HepG2 (cell line): ENCODE measurements around the gene F8. TPM values are rescaled to one million over a fixed set of nuclear protein-coding genes. Genes with fewer than 3 reads are reported as not detected.

Experiments used
- ATF5 ChIP-seq: sonication (generic); formaldehyde crosslinking; IDR thresholded peaks from 2 replicates; pipeline ENCODE4 v1.4.0; 2020; ENCODE audit warnings: mild to moderate bottlenecking, low read depth, missing genetic modification reagents
- CREM ChIP-seq, 2 experiments: sonication (generic) in 1 of 2; formaldehyde crosslinking in 1 of 2; IDR thresholded peaks; 2 replicates each; pipeline versions ENCODE4 v1.4.0 to v1.6.1; 2016 to 2020; ENCODE audit warnings: antibody characterized with exemption in 1 of 2, mild to moderate bottlenecking in 1 of 2, missing genetic modification reagents in 1 of 2
- E2F2 ChIP-seq: sonication (generic); formaldehyde crosslinking; IDR thresholded peaks from 2 replicates; pipeline ENCODE4 v1.4.0; 2020; ENCODE audit warnings: missing genetic modification reagents, borderline replicate concordance
- GATAD1 ChIP-seq: IDR thresholded peaks from 2 replicates; pipeline ENCODE4 v1.6.1; 2016; ENCODE audit warnings: missing genetic modification reagents, missing compliant biosample characterization
- GZF1 ChIP-seq: sonication (generic); formaldehyde crosslinking; IDR thresholded peaks from 2 replicates; pipeline ENCODE4 v1.5.1; 2020; ENCODE audit warnings: mild to moderate bottlenecking, missing genetic modification reagents
- ISX ChIP-seq: sonication (generic); formaldehyde crosslinking; conservative IDR thresholded peaks from 2 replicates; pipeline ENCODE4 v1.5.0; 2020; ENCODE audit warnings: missing genetic modification reagents
- MBD4 ChIP-seq: IDR thresholded peaks from 2 replicates; pipeline ENCODE4 v1.6.1; 2012; ENCODE audit warnings: low read length, inconsistent platforms, borderline replicate concordance
- MXI1 ChIP-seq: IDR thresholded peaks from 3 replicates; pipeline ENCODE4 v1.6.1; 2012; ENCODE audit warnings: low read depth, low read length, inconsistent platforms, borderline replicate concordance
- NAIF1 ChIP-seq: sonication (generic); formaldehyde crosslinking; IDR thresholded peaks from 2 replicates; pipeline ENCODE4 v1.5.0; 2020; ENCODE audit warnings: mild to moderate bottlenecking, missing genetic modification reagents, borderline replicate concordance
- NFE2 ChIP-seq: sonication (generic); formaldehyde crosslinking; IDR thresholded peaks from 2 replicates; pipeline ENCODE4 v1.4.0; 2020; ENCODE audit warnings: missing genetic modification reagents
- RAD21 ChIP-seq: fragments of 450-650 bp; formaldehyde crosslinking; IDR thresholded peaks from 2 replicates; pipeline ENCODE4 v1.5.0; 2020; ENCODE audit warnings: mild to moderate bottlenecking
- SIX4 ChIP-seq: sonication (generic); formaldehyde crosslinking; IDR thresholded peaks from 2 replicates; pipeline ENCODE4 v1.4.0; 2020; ENCODE audit warnings: missing genetic modification reagents
- SPEN ChIP-seq: sonication (generic); formaldehyde crosslinking; IDR thresholded peaks from 2 replicates; pipeline ENCODE4 v1.5.1; 2020; ENCODE audit warnings: low read depth, mild to moderate bottlenecking, missing genetic modification reagents
- TIGD3 ChIP-seq: sonication (generic); formaldehyde crosslinking; IDR thresholded peaks from 2 replicates; pipeline ENCODE4 v1.5.1; 2020; ENCODE audit warnings: mild to moderate bottlenecking, missing genetic modification reagents, borderline replicate concordance
- ZNF331 ChIP-seq: sonication (generic); formaldehyde crosslinking; IDR thresholded peaks from 2 replicates; pipeline ENCODE4 v1.4.0; 2020; ENCODE audit warnings: missing genetic modification reagents
- ZNF446 ChIP-seq: sonication (generic); formaldehyde crosslinking; IDR thresholded peaks from 2 replicates; pipeline ENCODE4 v1.5.0; 2020; ENCODE audit warnings: mild to moderate bottlenecking, missing genetic modification reagents
- ZNF652 ChIP-seq: IDR thresholded peaks from 2 replicates; pipeline ENCODE4 v1.6.1; 2016; ENCODE audit warnings: low read depth, borderline replicate concordance
- ZNF670 ChIP-seq: sonication (generic); formaldehyde crosslinking; IDR thresholded peaks from 2 replicates; pipeline ENCODE4 v1.8.0; 2022; ENCODE audit warnings: mild to moderate bottlenecking, missing genetic modification reagents, borderline replicate concordance
- ZNF740 ChIP-seq: sonication (generic); formaldehyde crosslinking; IDR thresholded peaks from 2 replicates; pipeline ENCODE4 v1.4.0; 2020; ENCODE audit warnings: missing genetic modification reagents
- ZNF775 ChIP-seq: sonication (generic); formaldehyde crosslinking; IDR thresholded peaks from 2 replicates; pipeline ENCODE4 v1.4.0; 2020; ENCODE audit warnings: missing genetic modification reagents, mild to moderate bottlenecking, moderate library complexity, borderline replicate concordance
- ZNF879 ChIP-seq: sonication (generic); formaldehyde crosslinking; IDR thresholded peaks from 2 replicates; pipeline ENCODE4 v1.8.1; 2023; ENCODE audit warnings: missing genetic modification reagents
- ZSCAN5A ChIP-seq: sonication (generic); formaldehyde crosslinking; IDR thresholded peaks from 2 replicates; pipeline ENCODE4 v1.8.0; 2022; ENCODE audit warnings: mild to moderate bottlenecking, missing genetic modification reagents, borderline replicate concordance
- ZUFSP ChIP-seq: sonication (generic); formaldehyde crosslinking; IDR thresholded peaks from 2 replicates; pipeline ENCODE4 v1.9.0; 2021; ENCODE audit warnings: missing genetic modification reagents, mild to moderate bottlenecking, borderline replicate concordance
- polyA plus RNA-seq, 8 experiments: library from polyadenylated mRNA; depleted of rRNA in 3 of 8; stranded (reverse) in 7 of 8; unstranded in 1 of 8; fragments of >200 nt; fragmentation: Illumina TruSeq in 4 of 8; extraction: Trizol in 4 of 8; gene quantifications; 2 replicates each; pipeline versions ENCODE4 v1.2.1 to v1.2.3, GENCODE V29; 2011 to 2016; ENCODE audit warnings: low read depth in 4 of 8, missing spikeins in 1 of 8, mixed read lengths in 1 of 8; ENCODE audit not compliant: insufficient read depth in 1 of 8
- total RNA-seq, 5 experiments: library from RNA; depleted of rRNA; stranded (reverse); fragments of >200 nt; fragmentation: Illumina TruSeq; extraction: Trizol; gene quantifications; 2 replicates each; pipeline ENCODE4 v1.2.3, GENCODE V29; 2016; ENCODE audit warnings: low read depth in 1 of 5

Gene F8
- total and polyA plus RNA-seq, 2 of the 13 experiments (the other 11 are each of a cell fraction or from before 2014, with no cell fraction given): 0.29 to 0.61 TPM

- TF ChIP-seq TIGD3: no peak
- no peak for TF ChIP-seq NAIF1 (CRISPR knock-in tag)
- no peak for TF ChIP-seq ZUFSP (CRISPR knock-in tag)
- peak; percentile 73 for TF ChIP-seq SPEN (CRISPR knock-in tag)
- TF ChIP-seq CREM (IDR thresholded peaks at IDR 0.05): peak; percentile 49; the same call in 1 of the 2 replicates
- TF ChIP-seq CREM (CRISPR knock-in tag; IDR thresholded peaks at IDR 0.05): no peak
- peak; percentile 27; the same call in 1 of the 3 replicates for TF ChIP-seq MXI1
- no peak for TF ChIP-seq E2F2
- no peak for TF ChIP-seq NFE2 (CRISPR knock-in tag)
- TF ChIP-seq GATAD1 (CRISPR knock-in tag): peak; percentile 79; the same call in 1 of the 2 replicates
- no peak for TF ChIP-seq RAD21
- TF ChIP-seq MBD4: no peak
- TF ChIP-seq ZSCAN5A: no peak
- no peak for TF ChIP-seq ATF5 (CRISPR knock-in tag)
- TF ChIP-seq ISX (CRISPR knock-in tag): no peak
- no peak for TF ChIP-seq ZNF652 (CRISPR knock-in tag)
- no peak for TF ChIP-seq ZNF740 (CRISPR knock-in tag)
- no peak for TF ChIP-seq ZNF775 (CRISPR knock-in tag)
- no peak for TF ChIP-seq SIX4 (CRISPR knock-in tag)
- peak; percentile 25 for TF ChIP-seq ZNF331 (CRISPR knock-in tag)
- TF ChIP-seq GZF1 (CRISPR knock-in tag): no peak
- no peak for TF ChIP-seq ZNF879 (CRISPR knock-in tag)
- TF ChIP-seq ZNF446 (CRISPR knock-in tag): no peak
- TF ChIP-seq ZNF670 (CRISPR knock-in tag): no peak
These were observed 4.4 kb upstream of the F8 start, which contains the start of gene FUNDC2 (continued) for GRCh38 chrX:155026727-155027508.
